ENCODE measurements around the gene TP63.

TP63 gene

DNA sequence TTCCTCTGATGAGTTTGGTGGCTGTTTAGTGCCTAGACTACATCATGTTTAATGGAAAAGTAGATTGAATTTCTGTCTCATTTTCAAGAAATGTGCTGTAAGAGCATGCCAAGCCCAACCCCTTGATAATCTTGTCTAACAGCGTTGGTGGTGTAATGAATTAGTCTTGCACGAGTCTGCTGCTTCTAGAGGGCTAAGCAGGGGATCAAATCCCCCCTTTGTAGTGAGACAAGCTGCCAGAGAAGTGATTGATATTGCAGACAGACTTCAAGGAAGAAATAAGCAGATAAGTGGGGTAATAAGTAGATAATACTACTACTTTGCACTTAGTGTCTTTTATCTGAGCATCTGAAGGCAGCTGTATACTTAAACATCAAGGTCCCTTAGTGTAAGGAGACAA, 141.4 kb downstream of the TP63 start:
- DNase-seq (ENCODE audit: extremely low read depth in 1 of 2, low read depth in 1 of 2): no peak

DNA sequence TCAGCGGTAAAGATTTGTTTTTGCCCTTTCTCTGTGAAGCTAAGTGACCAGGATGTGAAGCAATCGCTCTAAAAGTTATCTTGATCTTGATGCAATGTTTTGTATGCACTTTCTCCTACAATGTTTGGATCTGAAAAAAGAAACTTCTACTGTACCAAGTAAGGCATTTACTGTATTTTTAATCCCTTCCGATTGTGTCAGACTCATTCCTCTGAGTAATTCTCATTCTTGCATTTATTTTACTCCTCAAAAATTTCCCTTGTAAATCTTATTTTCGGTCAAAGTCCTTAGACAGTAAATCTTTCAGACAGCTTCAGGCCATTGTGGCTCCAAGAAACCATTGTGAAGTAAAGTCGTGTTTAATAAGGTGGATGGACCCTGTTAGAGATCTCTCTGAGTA, 141.9 kb downstream of the TP63 start:
- no peak for DNase-seq (ENCODE audit: extremely low read depth in 1 of 2, low read depth in 1 of 2)

DNA sequence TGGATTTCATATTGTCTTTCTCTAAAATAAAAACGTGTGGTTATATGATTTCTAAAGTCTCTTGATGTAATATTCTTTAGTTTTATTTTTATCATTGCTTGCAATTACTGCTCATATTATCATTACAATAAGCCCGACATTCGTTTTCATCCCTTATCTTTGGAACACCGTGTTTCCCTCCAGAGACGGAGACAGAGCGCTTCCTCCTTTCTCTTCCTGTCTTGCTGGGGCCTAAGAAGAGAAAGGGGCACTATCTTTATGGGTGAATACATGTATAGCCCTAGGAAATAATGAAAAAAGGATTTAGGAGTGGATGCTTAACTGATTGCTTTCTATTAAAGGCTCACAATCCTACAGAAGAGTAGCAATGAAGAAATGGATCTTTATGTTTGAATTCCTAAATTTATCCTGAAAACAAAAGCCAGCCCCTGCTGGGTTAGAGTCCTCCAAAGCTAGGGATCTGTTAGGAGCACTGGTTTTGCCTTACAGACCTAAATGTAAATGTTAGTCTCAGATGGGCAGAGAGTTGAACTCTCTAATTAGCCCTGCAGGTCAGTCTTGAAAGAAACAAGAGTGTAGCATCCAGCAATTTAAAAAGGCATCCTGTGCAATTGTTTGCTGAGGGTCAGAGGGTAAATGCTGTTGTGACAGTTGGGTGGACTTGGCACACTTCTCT, 145.1 kb downstream of the TP63 start:
- no peak for DNase-seq (ENCODE audit: extremely low read depth in 1 of 2, low read depth in 1 of 2)

DNA sequence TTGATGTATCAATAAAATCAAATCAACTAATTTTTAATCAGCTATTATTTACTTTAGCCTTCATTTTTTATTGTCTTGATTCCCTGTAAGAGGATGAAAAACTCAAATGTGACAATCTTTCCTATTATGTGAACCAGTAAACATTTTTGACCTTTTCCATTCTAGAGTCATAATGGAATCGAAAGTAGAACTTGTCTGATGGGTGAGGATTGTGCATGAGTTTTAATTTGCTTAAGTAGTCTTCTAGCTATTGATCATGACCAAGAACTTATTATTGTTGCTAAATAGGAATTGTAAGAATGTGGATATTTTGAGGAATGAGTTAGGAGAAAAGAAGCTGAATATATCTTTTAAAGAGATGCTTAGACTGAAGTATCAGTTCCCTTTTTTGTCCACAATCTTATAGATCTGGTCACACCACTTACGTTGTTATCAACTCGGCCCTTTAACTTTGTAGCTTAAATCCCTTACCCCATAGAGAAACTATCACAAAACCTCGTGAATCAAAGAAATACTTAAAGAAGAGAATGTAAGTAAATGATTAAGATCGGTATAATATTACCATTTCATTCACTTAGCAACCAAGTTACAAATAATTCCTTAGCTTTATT, 147.3 kb downstream of the TP63 start:
- DNase-seq (ENCODE audit: extremely low read depth in 1 of 2, low read depth in 1 of 2): no peak

DNA sequence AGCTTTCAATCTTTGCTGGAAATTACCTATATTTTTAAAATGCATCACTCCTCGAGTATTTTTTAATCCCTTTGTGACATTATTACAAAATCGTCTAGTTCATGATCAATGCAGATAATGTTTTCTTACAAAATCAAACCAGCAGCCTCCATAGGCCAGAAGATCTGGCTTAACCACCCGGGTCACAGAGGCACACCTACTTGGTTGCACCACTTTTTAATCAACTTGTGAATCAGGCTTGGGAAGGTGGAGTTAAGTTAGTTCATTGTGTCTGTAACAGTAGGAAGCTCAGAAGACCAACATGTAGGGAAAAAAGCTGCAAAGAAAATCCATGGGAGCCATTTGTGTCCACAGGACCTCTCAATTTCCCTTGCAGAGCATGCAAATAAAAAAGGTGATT, 148.0 kb downstream of the TP63 start:
- DNase-seq (ENCODE audit: extremely low read depth in 1 of 2, low read depth in 1 of 2): no peak

DNA sequence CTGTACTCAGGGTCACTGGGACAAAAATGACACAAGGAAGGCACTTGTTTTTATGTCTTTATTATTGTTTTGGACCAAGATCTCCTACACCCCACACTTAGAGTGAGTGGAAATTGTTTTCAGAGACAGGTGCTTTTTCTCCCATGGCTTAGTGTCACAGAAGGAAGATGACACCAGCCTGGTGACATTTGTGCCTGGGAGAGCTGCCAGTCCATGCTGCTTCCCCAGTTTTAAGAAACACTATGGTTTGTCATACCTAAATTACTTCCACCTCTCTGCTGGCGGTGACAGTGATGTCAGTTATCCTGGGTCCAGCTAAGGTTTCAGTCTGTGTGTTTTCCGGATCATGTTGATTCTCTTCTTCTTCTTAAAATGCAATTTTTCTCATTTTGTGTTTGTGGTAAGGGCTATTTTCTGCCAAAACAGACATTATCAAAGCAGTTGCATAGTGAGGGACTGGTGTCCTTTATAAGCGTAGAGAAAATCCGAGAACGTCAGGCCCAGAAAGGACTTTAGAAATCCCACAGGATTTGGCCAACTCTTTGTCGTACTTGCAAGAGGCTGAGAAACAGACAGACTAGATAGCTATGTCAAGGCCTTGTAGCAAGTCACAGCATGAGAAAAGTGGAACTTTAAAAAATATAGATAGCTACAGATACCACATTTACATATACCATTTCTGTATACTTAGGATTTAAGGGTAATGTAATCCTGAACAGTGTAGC, 149.5 kb downstream of the TP63 start:
- DNase-seq (ENCODE audit: extremely low read depth in 1 of 2, low read depth in 1 of 2): no peak

DNA sequence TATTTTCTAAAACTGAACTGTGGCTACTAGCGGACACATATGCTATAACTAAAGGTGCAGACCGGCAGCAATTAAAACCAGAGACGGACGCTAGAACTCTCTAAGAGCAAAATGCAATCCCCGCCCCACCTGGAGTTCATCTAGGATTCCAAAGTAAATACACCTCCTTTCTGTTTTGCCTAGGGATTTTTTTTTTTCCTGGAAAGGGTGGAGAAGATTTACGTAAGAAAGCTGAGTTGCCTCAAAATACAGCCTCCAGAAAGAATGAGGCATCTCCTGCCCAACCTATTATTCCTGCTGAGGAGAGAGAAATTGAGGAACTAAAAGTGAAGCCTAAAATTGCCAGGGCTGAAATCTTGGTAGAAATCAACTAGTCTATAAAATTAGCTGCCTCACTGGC, 150.2 kb downstream of the TP63 start:
- DNase-seq (ENCODE audit: extremely low read depth in 1 of 2, low read depth in 1 of 2): no peak

DNA sequence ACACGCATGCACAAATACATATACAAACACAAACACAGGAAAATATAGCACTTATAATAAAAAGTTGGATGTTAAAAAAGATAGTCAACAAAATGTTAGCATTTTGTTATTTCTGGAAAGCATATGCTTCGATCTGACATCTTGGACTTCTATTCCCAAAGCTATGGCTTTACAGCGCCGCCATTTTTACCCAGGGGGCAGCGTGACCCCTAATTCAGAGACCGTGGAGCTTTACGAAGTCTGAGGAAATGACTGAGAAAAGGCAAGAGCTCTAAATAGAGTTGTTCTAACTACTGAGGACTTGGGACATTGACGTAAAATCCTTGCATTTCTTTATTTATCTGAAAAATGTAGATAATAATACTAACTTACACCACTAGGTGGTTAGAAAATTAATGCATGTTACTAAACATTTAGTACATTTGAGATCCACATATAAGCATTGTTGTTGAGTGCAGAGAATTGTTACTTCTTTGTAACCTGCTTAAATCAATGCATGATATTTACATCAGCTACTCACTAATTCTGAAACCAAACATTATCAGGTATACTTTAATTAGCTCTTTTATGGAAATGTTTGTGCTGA, 155.4 kb downstream of the TP63 start:
- no peak for DNase-seq (ENCODE audit: extremely low read depth in 1 of 2, low read depth in 1 of 2)

DNA sequence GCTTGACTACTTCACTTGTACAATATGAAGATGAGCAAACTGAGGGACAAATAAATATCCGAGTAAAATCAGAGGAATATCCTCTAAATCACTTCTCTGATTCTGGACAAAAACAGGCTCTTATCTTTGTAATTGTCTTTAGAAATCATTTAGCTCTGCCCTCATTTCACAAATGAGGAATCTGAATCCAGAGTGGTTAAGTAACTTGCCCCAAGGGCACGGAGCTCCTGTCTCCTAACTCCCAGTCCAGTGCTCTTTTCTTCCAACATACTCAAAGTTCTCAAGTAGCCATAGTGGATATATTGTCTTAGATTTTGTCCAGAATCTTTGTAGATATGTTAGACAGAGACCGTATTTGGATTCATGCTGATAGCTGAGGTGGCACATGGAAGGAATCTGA, 156.0 kb downstream of the TP63 start:
- DNase-seq (ENCODE audit: extremely low read depth in 1 of 2, low read depth in 1 of 2): no peak

DNA sequence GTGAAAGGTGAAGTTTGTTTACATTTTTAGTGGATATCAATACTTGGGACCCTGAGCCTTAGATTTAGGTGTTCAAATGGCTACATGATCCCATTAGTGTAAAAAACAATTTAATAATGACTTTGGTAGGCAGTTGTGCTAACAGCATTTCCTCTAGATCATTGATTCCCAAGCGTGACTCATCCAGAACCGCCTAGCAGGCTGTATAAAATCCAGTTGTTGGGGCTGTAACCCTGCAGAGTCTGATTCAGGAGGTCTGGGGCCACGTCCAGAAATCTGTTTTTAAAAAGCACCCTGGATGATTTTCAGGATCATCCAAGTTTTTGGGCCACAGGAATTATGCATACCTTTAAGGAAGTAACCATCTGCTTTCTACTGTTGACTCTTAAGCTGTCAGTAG, 156.4 kb downstream of the TP63 start:
- no peak for DNase-seq (ENCODE audit: extremely low read depth in 1 of 2, low read depth in 1 of 2)

DNA sequence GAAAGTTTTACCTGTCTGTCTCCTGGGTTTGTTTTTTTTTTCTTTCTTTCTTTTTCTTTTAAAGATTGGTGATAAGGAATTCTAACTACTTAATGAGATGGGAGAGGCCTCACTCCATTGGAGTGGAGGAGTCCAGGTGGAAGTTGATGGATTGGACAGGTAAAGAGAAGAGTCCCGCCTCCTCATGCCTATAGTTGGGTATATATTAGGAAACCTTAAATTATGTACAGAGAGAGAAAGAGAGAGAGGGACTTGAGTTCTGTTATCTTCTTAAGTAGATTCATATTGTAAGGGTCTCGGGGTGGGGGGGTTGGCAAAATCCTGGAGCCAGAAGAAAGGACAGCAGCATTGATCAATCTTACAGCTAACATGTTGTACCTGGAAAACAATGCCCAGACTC, 158.2 kb downstream of the TP63 start:
- no peak for DNase-seq (ENCODE audit: extremely low read depth in 1 of 2, low read depth in 1 of 2)

DNA sequence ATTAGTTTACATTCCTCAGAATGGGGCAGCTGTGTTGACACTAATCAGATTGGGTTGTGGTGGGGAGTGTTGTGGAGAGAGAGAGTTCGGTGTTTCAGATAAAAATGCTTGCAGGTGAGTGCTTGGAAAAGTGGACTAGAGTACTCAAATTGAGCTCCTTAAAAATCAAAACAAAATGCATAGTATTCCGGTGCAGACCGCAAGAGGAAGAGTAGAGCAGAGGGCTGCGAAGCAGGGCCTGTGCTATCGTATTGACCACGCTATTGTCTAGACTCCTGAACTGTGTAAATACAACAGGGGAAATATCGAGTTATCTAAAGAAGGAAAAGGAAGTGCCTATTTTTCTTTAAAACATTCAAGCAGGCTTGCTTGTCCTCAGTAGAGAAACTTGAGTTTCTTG, 159.5 kb downstream of the TP63 start:
- no peak for DNase-seq (ENCODE audit: extremely low read depth in 1 of 2, low read depth in 1 of 2)

DNA sequence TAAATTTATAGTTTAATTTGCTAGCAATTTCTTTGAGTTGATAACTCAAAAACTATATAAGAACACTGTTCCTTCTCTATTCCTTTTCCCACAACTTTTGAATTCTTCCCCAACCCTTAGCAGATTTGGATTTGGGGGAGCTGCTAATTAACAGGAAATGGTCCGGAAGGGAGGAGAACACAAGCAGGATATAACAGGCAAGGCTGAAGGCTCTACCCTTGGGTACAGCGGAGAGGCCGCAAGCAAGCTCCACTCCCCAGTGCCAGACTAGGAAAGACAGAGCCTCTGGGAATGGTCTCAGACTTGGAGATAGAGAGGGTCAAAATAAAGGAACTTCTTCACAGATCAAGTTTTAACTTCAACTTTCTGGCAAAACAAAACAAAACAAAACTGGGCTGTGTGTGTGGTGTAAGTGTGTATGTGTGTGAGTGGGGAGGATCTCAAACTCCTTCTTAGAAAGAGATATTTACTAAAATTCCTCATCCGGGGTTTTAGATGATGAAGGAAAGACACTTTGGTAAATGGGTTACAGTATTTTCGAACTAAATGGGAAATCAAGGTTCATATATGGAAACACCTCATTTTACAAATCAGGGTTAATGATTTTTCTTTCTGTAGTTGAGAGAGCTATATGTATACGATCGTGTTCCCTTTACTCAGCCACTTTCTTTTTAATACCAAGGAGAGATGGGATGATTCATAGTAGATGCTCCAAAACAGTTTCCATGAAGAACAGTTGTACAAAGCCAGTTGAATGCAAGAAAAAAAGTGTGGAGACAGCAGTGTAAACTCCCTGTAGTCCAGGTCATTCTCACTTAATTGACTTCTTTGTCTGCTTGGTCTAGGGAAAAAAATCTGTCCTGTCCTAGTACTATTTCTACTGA, 161.1 kb downstream of the TP63 start:
- no peak for DNase-seq (ENCODE audit: extremely low read depth in 1 of 2, low read depth in 1 of 2)

DNA sequence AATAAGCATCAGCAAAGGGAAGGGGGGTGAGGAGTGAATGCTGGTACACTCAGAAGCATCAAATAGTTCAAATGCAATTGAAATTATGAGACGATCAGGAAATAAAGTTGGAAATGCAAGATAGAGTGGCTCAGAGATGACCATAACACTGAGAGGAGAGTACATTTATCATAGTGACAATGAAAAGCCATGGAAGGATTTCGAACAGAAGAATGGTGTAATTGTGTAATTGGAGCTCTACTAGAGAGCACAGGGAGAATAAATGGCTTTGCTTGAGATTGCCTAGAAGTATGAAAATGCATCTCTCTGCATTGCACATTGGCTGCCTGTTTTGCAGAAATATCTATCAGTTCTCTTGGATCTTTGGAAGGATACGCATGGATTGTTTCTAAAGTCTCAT, 163.3 kb downstream of the TP63 start:
- DNase-seq (ENCODE audit: extremely low read depth in 1 of 2, low read depth in 1 of 2): no peak

DNA sequence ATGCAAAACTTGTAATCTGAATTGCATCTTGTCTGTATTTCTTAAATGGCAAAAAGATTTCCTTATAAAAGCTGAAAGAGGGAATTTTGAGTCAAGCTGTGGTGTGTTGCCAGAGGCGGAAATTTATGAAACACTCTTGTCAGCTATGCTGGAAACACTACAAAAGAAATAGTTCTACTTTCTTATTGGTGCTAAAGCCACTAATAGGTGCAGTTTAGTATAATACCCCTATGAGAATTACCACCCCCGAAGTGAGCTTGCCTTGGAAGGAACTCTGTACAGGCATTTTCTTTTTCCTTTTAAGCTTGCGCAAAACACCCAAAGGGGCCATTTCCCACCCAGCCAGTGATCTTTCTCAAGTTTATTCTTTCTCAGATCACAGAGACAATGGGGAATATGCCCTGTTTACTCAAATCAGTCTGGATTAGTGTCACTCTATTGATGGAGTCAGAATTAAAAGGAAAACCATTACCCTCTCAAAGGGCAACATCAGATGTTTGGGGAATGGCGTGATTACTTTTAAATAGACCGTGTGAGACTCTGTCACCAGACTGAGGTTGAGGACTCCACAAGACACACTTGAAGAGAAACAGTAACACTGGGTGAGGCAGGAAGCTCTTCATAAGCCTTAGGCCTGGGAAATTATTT, 166.0 kb downstream of the TP63 start:
- DNase-seq (ENCODE audit: extremely low read depth in 1 of 2, low read depth in 1 of 2): no peak

DNA sequence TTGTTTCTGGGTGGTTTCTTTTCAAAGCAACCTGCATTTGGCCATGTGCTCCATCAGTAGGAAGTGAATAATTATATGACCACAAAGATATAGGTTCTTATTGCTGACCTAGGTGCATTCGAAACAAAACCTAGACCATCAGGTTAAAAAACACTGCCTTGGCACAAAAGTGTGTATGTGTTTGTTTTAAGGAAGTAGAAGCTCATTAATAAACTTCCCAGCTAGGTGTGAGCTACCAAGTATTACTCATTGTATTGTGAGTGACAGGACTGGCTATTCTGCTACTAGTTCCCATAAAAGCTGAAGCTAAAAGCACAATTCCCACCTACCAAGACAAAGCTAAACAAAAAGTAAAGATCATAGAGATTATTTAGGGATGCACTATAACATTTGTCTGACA, 168.2 kb downstream of the TP63 start:
- no peak for DNase-seq (ENCODE audit: extremely low read depth in 1 of 2, low read depth in 1 of 2)

DNA sequence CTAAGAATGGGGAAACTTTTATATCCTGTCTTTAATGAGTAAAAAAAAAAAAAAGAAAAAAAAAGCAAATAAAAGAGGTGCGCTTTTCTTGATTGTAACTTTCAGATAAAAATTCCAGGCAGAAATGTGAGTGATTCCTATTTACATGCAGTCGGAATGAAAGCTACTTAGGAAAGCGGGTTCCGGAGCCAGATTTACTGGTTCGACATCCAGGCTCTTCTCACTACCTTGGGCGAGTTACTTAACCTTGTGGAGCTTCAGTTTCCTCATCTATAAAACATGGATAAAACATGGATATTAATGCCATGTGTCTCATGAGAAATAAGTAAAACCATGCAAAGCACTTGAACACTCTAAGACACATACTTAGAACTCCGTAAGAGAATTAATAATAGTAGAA, 169.2 kb downstream of the TP63 start:
- no peak for DNase-seq (ENCODE audit: extremely low read depth in 1 of 2, low read depth in 1 of 2)

DNA sequence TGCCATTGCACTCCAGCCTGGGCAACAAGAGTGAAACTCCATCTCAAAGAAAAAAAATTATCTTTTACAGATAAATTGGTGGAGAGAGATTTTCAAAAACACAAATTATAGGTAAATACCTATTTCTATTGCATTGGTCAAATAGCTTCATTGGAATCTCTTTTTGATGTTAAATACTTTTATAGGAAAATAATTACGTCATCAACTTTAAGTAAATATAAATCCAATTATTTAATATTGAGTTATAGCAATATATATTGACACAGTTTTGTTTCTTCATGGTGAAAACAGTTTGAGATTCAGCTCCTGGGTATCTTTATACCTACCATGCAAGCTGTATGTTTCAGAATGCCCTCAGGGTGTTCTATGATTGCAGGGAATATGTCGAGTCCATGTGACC, 172.1 kb downstream of the TP63 start:
- DNase-seq (ENCODE audit: extremely low read depth in 1 of 2, low read depth in 1 of 2): no peak

DNA sequence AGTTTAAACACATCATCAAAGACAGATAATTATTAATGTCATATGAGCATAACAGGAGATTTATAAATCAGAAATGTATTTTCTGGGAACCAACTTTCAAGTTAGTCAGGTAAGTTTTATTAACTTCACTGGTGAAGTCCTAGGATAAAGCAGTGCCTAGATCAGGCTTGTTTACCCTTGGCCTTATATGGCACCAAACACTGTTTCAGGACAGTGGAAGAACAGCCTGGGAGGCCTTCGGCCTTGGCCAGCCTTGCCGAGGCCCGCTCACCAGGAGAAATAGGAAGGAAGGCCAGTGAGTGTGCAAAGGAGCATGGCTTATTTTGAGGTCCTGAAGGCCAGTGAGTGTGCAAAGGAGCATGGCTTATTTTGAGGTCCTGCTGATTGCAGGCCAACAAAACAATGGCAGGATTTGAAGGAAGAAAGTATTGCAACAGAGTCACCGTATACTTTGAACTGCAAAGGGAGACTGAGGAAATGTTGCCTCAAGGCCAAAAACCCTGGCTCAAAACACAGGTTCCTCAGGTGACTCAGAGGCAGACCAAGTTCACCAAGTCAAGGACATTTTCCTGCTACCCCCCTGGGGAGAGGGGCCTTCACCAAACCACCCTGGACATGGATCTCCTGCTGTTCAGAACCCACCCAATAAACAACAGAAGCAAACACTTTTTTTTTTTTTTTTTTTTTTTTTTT, 174.3 kb downstream of the TP63 start:
- no peak for DNase-seq (ENCODE audit: extremely low read depth in 1 of 2, low read depth in 1 of 2)

Measured in stimulated activated CD8-positive, alpha-beta memory T cell treated with anti-CD3 and anti-CD28 coated beads, Interleukin-7, amount 100 ng/mL, for 48 hours (primary cell).